Measurements from ENCODE around the gene RAB44. TPM values are rescaled to one million over a fixed set of nuclear protein-coding genes. Genes with fewer than 3 reads are reported as not detected.
A peak's percentile ranks its signal among the peaks of the same experiment; 100 is the strongest.

RAB44 gene
- total RNA-seq, 1 experiment from 2014 or later, result 0.11 TPM

DNA sequence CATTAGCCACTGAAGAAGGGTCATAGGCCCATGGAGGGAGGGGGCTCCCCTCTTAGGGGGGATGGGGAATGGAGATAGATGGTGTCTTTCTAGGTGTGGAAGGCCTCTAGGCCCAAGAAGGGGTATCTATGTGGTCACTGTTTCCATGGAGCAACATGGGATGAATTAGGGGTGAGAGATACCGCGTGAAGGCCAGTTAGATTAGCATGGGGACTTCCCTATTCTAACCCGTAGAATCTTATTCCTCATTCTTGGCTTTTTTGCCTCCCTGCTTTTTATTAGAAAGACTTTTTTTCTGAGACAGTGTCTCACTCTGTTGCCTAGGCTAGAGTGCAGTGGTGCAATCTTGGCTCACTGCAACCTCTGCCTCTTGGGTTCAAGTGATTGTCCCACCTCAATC, 3.2 kb downstream of the RAB44 start (continued):
- TF ChIP-seq, protein P1, sequence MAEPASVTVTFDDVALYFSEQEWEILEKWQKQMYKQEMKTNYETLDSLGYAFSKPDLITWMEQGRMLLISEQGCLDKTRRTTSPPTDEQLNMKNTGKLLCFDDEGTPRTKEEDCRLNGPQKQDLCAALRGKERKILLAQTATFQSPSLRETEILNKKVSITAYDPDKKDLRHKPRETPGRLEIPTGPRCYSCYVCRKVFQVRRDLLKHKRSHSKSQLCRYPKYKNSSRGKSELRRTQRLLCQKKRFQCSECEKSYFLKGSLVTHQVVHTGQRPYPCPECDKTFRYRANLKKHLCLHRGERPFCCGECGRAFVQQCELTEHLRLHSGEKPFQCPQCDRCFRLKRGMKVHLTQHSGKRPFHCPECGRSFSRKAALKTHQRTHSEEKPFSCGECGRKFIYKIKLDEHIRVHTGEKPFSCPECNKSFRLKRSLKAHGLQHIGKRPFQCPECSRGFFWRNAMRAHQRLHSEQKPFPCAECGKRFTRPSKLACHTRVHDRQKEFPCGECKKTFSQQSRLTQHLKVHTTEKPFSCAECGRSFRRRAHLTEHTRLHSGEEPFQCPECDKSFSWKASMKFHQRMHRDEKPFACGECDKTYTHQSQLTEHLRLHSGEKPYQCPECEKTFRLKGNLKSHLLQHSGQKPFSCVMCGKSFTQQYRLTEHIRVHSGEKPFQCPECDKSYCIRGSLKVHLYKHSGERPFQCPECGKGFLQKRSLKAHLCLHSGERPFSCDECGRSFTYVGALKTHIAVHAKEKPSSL (CRISPR knock-in tag; conservative IDR thresholded peaks at IDR 0.05), result no peak
- TF ChIP-seq, protein P2, sequence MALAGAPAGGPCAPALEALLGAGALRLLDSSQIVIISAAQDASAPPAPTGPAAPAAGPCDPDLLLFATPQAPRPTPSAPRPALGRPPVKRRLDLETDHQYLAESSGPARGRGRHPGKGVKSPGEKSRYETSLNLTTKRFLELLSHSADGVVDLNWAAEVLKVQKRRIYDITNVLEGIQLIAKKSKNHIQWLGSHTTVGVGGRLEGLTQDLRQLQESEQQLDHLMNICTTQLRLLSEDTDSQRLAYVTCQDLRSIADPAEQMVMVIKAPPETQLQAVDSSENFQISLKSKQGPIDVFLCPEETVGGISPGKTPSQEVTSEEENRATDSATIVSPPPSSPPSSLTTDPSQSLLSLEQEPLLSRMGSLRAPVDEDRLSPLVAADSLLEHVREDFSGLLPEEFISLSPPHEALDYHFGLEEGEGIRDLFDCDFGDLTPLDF (CRISPR knock-in tag; IDR thresholded peaks at IDR 0.05), result no peak
- TF ChIP-seq, protein P3, sequence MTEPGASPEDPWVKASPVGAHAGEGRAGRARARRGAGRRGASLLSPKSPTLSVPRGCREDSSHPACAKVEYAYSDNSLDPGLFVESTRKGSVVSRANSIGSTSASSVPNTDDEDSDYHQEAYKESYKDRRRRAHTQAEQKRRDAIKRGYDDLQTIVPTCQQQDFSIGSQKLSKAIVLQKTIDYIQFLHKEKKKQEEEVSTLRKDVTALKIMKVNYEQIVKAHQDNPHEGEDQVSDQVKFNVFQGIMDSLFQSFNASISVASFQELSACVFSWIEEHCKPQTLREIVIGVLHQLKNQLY (CRISPR knock-in tag; IDR thresholded peaks at IDR 0.05), result no peak
- TF ChIP-seq, protein P4, sequence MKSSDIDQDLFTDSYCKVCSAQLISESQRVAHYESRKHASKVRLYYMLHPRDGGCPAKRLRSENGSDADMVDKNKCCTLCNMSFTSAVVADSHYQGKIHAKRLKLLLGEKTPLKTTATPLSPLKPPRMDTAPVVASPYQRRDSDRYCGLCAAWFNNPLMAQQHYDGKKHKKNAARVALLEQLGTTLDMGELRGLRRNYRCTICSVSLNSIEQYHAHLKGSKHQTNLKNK (CRISPR knock-in tag; IDR thresholded peaks at IDR 0.05), result no peak
- TF ChIP-seq FOXP1 (CRISPR knock-in tag; IDR thresholded peaks at IDR 0.05; ENCODE audit: borderline replicate concordance), result no peak
- TF ChIP-seq GTF2I (CRISPR knock-in tag; conservative IDR thresholded peaks at IDR 0.05), result no peak
- TF ChIP-seq, protein P5, sequence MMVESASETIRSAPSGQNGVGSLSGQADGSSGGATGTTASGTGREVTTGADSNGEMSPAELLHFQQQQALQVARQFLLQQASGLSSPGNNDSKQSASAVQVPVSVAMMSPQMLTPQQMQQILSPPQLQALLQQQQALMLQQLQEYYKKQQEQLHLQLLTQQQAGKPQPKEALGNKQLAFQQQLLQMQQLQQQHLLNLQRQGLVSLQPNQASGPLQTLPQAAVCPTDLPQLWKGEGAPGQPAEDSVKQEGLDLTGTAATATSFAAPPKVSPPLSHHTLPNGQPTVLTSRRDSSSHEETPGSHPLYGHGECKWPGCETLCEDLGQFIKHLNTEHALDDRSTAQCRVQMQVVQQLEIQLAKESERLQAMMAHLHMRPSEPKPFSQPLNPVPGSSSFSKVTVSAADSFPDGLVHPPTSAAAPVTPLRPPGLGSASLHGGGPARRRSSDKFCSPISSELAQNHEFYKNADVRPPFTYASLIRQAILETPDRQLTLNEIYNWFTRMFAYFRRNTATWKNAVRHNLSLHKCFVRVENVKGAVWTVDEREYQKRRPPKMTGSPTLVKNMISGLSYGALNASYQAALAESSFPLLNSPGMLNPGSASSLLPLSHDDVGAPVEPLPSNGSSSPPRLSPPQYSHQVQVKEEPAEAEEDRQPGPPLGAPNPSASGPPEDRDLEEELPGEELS (CRISPR knock-in tag; IDR thresholded peaks at IDR 0.05), result no peak

DNA sequence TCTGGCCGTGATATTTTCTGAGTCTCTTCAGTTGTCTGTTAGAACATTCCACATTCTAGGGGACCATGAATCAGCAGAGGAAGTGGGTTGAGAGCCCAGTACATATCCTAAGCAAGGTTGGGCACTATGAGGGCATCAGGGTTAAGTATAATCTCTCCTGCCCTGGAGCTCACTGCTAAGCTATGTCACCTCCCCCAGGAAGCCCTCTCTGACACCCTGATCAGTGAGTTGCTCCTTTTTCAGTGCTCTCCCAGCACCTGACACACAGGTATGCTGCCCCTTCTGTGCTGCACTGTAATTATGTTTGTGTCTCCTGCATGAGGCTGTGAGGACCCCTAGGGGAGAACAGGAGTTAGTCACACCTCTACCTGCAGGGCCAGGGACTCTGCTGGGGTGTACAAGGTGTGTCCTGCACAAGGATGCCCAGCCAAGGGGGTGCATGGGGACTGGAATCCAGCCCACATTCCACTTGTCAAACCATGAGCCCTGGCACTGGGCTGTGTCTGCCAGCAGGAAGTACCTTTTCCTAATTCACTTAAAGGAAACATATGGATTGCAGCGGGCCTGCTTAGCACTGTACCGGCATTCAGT, 3.9 kb downstream of the RAB44 start:
- Mint-ChIP-seq H3K27me3 (ENCODE audit: low read depth) (no peaks in the 10 kb centered on the region), H3K4me3 (no peak overlapping the region), H3K9me3 (no peaks in the 10 kb centered on the region), H3K4me1 (no peaks in the 10 kb centered on the region), H3K36me3 (no peaks in the 10 kb centered on the region), H3K27ac (no peak overlapping the region)
- ChIA-PET POLR2A (no interaction called here), CTCF (no interaction called here)
- DNase-seq (ENCODE audit: low spot score) (no peak), ATAC-seq (peak; percentile 87)
- TF ChIP-seq, protein P6, sequence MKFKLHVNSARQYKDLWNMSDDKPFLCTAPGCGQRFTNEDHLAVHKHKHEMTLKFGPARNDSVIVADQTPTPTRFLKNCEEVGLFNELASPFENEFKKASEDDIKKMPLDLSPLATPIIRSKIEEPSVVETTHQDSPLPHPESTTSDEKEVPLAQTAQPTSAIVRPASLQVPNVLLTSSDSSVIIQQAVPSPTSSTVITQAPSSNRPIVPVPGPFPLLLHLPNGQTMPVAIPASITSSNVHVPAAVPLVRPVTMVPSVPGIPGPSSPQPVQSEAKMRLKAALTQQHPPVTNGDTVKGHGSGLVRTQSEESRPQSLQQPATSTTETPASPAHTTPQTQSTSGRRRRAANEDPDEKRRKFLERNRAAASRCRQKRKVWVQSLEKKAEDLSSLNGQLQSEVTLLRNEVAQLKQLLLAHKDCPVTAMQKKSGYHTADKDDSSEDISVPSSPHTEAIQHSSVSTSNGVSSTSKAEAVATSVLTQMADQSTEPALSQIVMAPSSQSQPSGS (CRISPR knock-in tag; IDR thresholded peaks at IDR 0.05; ENCODE audit: borderline replicate concordance, low read depth), result no peak
- TF ChIP-seq RORB (CRISPR knock-in tag; IDR thresholded peaks at IDR 0.05) (no peak), SMAD3 (CRISPR knock-in tag; IDR thresholded peaks at IDR 0.05; ENCODE audit: borderline replicate concordance) (no peak), GABPB1 (CRISPR knock-in tag; IDR thresholded peaks at IDR 0.05) (no peak), ELF4 (CRISPR knock-in tag; IDR thresholded peaks at IDR 0.05; ENCODE audit: low read depth) (no peak), KAT7 (CRISPR knock-in tag; IDR thresholded peaks at IDR 0.05; ENCODE audit: borderline replicate concordance) (no peak), NFYB (CRISPR knock-in tag; conservative IDR thresholded peaks at IDR 0.05; ENCODE audit: low read depth) (no peak), ZNF138 (CRISPR knock-in tag; conservative IDR thresholded peaks at IDR 0.05) (no peak)
- TF ChIP-seq, protein P7, sequence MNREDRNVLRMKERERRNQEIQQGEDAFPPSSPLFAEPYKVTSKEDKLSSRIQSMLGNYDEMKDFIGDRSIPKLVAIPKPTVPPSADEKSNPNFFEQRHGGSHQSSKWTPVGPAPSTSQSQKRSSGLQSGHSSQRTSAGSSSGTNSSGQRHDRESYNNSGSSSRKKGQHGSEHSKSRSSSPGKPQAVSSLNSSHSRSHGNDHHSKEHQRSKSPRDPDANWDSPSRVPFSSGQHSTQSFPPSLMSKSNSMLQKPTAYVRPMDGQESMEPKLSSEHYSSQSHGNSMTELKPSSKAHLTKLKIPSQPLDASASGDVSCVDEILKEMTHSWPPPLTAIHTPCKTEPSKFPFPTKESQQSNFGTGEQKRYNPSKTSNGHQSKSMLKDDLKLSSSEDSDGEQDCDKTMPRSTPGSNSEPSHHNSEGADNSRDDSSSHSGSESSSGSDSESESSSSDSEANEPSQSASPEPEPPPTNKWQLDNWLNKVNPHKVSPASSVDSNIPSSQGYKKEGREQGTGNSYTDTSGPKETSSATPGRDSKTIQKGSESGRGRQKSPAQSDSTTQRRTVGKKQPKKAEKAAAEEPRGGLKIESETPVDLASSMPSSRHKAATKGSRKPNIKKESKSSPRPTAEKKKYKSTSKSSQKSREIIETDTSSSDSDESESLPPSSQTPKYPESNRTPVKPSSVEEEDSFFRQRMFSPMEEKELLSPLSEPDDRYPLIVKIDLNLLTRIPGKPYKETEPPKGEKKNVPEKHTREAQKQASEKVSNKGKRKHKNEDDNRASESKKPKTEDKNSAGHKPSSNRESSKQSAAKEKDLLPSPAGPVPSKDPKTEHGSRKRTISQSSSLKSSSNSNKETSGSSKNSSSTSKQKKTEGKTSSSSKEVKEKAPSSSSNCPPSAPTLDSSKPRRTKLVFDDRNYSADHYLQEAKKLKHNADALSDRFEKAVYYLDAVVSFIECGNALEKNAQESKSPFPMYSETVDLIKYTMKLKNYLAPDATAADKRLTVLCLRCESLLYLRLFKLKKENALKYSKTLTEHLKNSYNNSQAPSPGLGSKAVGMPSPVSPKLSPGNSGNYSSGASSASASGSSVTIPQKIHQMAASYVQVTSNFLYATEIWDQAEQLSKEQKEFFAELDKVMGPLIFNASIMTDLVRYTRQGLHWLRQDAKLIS (CRISPR knock-in tag; IDR thresholded peaks at IDR 0.05; ENCODE audit: borderline replicate concordance), result no peak
- TF ChIP-seq, protein P8, sequence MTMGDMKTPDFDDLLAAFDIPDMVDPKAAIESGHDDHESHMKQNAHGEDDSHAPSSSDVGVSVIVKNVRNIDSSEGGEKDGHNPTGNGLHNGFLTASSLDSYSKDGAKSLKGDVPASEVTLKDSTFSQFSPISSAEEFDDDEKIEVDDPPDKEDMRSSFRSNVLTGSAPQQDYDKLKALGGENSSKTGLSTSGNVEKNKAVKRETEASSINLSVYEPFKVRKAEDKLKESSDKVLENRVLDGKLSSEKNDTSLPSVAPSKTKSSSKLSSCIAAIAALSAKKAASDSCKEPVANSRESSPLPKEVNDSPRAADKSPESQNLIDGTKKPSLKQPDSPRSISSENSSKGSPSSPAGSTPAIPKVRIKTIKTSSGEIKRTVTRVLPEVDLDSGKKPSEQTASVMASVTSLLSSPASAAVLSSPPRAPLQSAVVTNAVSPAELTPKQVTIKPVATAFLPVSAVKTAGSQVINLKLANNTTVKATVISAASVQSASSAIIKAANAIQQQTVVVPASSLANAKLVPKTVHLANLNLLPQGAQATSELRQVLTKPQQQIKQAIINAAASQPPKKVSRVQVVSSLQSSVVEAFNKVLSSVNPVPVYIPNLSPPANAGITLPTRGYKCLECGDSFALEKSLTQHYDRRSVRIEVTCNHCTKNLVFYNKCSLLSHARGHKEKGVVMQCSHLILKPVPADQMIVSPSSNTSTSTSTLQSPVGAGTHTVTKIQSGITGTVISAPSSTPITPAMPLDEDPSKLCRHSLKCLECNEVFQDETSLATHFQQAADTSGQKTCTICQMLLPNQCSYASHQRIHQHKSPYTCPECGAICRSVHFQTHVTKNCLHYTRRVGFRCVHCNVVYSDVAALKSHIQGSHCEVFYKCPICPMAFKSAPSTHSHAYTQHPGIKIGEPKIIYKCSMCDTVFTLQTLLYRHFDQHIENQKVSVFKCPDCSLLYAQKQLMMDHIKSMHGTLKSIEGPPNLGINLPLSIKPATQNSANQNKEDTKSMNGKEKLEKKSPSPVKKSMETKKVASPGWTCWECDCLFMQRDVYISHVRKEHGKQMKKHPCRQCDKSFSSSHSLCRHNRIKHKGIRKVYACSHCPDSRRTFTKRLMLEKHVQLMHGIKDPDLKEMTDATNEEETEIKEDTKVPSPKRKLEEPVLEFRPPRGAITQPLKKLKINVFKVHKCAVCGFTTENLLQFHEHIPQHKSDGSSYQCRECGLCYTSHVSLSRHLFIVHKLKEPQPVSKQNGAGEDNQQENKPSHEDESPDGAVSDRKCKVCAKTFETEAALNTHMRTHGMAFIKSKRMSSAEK (CRISPR knock-in tag; IDR thresholded peaks at IDR 0.05; ENCODE audit: borderline replicate concordance), result no peak
- TF ChIP-seq, protein P9, sequence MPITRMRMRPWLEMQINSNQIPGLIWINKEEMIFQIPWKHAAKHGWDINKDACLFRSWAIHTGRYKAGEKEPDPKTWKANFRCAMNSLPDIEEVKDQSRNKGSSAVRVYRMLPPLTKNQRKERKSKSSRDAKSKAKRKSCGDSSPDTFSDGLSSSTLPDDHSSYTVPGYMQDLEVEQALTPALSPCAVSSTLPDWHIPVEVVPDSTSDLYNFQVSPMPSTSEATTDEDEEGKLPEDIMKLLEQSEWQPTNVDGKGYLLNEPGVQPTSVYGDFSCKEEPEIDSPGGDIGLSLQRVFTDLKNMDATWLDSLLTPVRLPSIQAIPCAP (CRISPR knock-in tag; IDR thresholded peaks at IDR 0.05), result no peak

Measured in WTC11 (cell line).